Fibroblast of lung (primary cell): ENCODE results near the gene PPP1R1C.

Source experiments
- CTCF ChIP-seq, 2 donors: IDR thresholded peaks in 1 of 2; conservative IDR thresholded peaks in 1 of 2; 1 replicate in 1 of 2; 2 replicates in 1 of 2; pipeline ENCODE4 v1.5.1; 2011 to 2012; ENCODE audit warnings: low read length in 2 of 2, control low read depth in 1 of 2, inconsistent platforms in 1 of 2, low read depth in 1 of 2, mild to moderate bottlenecking in 1 of 2
- EZH2 ChIP-seq: IDR thresholded peaks from 2 replicates; pipeline ENCODE4 v1.5.1; 2012; ENCODE audit warnings: low read length, control low read depth, mild to moderate bottlenecking; ENCODE audit errors: missing control alignments

DNA sequence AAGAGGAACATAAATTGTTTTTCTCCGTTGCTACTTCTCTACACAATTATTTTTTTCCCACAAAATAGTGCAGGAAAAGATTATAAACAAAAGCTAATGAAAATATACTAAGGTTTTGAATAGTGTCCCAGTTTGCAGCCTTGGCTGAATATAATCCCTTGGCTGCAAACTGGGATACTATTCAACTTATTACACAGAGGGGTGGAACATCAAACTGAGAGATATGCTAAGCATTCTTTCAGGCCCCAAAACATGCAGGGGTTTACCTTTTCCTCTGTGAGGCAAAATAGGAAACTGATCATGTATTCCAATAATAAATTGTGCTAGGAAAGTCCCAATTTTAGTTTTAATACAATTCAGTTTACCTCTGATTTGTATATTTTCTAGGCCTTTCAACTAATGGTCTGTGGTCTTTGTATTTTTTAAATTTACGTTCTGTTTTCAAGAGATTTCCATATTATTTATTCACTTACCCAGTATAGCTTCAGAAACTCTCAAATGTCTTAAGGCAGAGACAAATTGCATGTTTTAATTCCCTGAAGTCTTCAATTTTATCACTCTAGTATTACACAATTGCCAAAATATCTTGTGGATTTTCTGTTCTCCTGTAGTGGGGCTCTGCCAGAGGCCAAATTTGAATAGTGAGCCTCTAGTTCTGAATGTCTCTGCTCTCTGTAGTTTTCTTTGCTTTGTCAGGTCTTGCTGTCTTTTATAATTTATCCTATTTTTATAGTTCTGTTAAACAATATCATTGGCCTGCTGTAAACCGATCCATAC lies 63.9 kb downstream of the PPP1R1C start:
- TF ChIP-seq CTCF (conservative IDR thresholded peaks at IDR 0.05 in 1 of 2, IDR thresholded peaks at IDR 0.05 in 1 of 2; ENCODE audit: low read depth in 1 of 2, low read length in 2 of 2) (no peak), EZH2 (no peak)
